Measurements from ENCODE around the gene OSTN.
A peak's percentile ranks its signal among the peaks of the same experiment; 100 is the strongest.
"Not testable (repeated sequence)": the region's sequence is repeated elsewhere in the genome, so short reads cannot be mapped to it uniquely, and the experiment has no call there.

The OSTN gene, protein sequence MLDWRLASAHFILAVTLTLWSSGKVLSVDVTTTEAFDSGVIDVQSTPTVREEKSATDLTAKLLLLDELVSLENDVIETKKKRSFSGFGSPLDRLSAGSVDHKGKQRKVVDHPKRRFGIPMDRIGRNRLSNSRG

DNA sequence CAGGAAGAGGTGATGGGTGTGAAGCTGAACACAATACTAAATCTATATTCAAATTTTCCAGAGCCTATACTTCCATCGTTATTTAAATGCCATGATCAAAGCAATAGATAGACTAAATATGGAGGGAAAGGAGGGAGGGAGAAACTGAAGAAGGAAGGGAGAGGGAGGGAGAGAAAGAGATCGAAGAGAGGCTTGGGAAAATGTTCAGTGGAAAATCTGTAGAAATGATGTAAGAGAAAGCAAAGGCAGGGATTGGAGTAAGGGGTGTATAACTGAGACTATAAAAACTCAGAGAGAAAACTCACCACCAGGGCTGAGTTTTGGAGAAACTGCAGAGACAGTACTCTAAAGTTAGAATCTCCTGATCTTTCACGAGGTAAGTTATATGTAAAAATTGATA, at the start of gene OSTN:
Gene OSTN (plus strand): TSS at position 310 of the 400 bp plus-strand sequence. CDS start 13,292 bp downstream, outside the sequence.
- no peak for DNase-seq

- no peak for DNase-seq
Observed at GRCh38 chr3:191151653-191152052, 47.4 kb upstream of the OSTN start.

- DNase-seq, result no peak
Observed at GRCh38 chr3:191154827-191155226, 44.2 kb upstream of the OSTN start.

GRCh38 chr3:191158247-191158646, 40.8 kb upstream of the OSTN start:
- DNase-seq, result no peak

DNA sequence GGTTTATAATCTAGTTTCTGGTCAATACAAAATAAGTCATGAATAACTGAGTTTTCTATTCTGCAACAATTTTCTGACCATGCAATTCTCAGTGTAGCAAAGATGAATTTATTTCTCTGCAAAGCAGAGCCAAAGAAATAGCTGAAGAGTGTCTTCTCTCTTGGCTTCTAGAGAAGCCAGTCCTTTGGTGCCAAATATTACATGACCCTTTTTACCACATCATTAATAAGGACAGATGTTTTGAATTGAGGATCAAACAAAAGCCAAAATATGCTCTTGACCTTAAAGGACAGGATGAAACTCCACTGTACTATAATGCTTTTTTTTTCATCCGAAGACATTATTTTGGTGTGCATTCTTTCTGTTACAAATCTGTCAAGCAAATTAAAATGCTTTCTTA, 40.2 kb upstream of the OSTN start:
- no peak for DNase-seq

- no peak for DNase-seq
Observed at GRCh38 chr3:191165802-191166201, 33.2 kb upstream of the OSTN start.

DNA sequence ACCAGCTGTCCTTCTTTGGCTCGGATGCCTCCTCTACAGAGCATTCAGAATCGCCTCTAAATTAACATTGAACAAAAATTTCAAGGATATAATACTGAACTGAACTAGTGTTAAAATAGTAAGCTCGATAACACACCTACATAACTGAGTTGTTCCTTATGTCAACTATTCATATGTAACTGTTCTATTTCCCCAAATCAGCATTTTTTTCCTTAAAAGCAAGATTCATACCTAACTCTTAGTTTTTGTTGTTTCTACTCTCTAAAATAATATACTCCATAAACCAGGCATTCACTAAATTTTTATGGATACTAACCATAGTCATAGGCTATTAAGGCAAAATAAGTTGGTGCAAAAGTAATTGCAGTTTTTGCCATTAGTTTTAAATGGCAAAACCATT, 32.7 kb upstream of the OSTN start:
- DNase-seq, result no peak

GRCh38 chr3:191169566-191169965, 29.5 kb upstream of the OSTN start:
- no peak for DNase-seq

- DNase-seq, result no peak
Observed at GRCh38 chr3:191170097-191170496, 28.9 kb upstream of the OSTN start.

DNA sequence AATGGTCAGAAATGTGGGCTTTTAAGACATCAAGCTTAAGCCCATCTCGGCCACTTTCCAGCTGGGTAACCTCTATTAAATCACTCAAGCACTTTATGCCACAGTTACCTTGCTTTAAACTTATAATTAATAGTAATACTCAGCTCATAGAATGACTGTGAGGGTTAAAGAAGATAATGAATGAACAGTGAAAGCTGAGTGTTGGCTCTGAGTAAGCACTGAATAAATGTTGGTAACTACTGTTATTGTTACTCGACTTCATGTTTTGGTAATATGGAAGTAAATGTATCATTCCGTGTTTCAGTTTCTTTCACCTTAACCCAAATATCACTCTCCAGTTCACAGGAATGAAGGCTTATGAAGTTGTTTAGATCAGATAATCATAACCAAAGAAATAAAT, 23.9 kb upstream of the OSTN start:
- no peak for DNase-seq

DNA sequence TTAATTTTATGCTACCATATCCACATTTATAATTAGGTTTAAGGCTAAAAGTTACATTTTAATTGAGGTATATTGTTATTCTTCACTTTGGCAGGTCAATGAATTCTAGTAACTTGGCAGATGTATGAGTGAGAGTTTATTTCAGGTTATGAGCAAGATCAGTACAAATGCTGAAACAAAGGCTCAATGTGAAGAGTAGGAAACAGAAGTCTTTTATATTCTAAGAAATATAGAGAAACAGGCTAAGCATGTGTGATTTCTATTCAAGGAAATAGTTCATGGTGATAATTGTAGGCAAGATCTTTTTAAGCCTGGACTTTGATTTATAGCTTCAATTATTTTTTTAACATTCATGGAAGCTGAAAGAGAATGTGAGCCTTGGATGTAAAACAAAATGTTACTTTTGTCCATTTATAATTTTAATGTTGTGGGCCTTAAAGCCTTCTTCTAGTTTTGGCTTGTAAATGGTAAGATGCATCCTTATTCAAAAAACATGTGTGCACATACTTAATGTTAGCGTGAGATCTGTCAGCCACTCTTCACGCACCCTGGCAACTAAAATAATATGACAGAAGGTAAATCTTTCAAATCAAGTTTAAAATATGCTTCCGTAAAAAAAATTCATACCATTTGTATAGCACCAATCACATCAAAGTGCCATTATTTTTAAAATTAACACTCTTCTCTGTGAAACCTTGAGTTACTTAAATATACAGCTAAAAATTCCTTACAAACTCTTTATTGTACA, 22.8 kb upstream of the OSTN start:
- no peak for DNase-seq

GRCh38 chr3:191185382-191185781, 13.7 kb upstream of the OSTN start:
- not testable (repeated sequence) for DNase-seq

DNA sequence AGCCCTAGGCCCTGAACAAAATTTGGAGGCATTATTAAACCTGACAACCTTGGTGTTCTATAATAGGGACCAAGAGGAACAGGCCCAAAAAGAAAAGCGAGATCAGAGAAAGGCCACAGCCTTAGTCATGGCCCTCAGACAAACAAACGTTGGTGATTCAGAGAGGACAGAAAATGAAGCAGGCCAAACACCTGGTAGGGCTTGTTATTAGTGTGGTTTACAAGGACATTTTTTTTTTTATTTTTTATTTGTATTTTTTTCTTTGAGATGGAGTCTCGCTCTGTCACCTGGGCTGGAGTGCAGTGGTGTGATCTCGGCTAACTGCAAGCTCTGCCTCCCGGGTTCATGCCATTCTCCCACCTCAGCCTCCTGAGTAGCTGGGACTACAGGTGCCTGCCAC, 10.8 kb upstream of the OSTN start:
- DNase-seq, result not testable (repeated sequence)

GRCh38 chr3:191192270-191192669, 6.8 kb upstream of the OSTN start:
- not testable (repeated sequence) for DNase-seq

DNA sequence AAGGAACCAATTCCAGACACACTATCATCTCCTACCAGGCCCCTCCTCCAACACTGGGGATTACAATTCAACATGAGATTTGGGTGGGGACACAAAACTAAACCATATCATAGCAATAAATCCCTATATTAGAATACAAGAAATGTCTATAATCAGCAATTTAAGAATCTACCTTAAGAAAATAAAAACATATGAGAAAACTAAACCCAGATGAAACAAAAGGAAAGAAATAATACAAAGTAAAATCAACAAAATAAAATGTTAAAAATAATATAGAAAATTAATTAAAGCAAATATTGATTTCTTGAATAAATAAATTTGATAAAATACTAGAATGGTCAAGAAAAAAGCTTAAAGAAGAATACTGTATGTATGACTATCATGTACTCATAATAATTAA, 6.1 kb upstream of the OSTN start:
- no peak for DNase-seq

- DNase-seq, result no peak
Observed at GRCh38 chr3:191197761-191198306, 1.2 kb upstream of the OSTN start.

DNA sequence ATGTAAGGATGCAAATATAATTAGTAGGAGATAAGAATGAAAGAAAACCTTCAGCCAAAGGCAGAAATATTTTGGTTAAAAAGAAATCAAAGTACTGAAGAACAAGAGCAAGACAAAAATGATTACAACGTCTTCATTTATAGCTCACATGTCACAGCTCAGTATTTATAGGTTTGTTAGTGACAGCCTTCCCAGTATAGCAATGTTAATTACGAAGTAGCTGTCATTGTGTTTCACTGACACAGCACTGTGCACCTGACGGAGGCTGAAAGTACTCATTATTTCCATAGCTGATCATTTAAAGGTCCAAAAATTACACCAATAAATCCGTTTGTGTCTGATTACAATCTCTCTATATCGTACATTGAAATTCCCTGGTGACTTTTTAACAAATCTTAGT, 561 bp upstream of the OSTN start:
- no peak for DNase-seq

DNA sequence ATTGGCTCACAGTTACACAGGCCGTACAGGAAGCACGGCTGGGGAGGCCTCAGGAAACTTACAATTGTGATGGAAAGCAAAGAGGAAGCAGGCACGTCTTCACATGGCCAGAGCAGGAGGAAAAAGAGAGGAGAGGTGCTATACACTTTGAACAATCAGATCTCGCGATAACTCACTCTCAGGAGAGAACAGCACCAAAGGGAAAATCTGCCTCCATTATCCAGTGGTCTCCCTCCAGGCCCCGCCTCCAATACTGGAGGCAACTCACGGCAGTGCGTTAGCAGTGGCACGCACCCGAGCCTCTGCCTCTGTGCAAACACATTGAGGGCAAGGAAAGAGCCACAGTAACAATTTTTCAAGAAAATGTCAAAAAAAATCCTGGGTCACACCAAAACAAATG, 11.0 kb downstream of the OSTN start:
- no peak for DNase-seq

DNA sequence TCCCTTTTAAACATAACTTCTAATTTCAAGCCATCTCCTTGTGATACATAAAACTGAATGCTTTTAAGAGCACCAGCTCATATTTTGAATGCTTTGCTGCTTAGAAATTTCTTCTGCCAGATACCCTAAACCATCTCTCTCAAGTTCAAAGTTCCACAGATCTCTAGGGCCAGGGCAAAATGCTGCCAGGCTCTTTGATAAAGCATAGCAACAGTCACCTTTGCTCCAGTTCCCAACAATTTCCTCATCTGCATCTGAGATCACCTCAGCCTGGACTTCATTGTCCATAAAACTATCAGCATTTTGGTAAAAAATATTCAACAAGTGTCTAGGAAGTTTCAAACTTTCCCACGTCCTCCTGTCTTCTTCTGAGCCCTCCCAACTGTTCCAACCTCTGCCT, 17.5 kb downstream of the OSTN start:
- no peak for DNase-seq

GRCh38 chr3:191217301-191217700, 18.3 kb downstream of the OSTN start:
- peak; percentile 81 for DNase-seq

DNA sequence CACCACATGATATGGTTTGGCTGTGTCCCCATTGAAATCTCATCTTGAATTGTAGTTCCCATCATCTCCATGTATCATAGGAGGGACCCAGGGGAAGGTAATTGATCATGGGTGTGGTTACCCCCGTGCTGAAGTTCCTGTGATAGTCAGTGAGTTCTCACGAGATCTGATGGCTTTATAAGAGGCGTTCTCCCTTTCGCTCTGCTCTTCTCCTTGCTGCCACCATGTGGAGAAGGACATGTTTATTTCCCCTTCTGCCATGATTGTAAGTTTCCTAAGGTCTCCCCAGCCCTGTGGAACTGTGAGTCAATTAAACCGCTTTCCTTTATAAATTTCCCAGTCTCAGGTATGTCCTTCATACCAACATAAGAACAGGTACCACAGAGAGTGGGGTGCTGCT, 21.9 kb downstream of the OSTN start:
- DNase-seq, result no peak

GRCh38 chr3:191221638-191222037, 22.6 kb downstream of the OSTN start:
- DNase-seq, result no peak

- no peak for DNase-seq
Observed at GRCh38 chr3:191227541-191227940, 28.5 kb downstream of the OSTN start.

DNA sequence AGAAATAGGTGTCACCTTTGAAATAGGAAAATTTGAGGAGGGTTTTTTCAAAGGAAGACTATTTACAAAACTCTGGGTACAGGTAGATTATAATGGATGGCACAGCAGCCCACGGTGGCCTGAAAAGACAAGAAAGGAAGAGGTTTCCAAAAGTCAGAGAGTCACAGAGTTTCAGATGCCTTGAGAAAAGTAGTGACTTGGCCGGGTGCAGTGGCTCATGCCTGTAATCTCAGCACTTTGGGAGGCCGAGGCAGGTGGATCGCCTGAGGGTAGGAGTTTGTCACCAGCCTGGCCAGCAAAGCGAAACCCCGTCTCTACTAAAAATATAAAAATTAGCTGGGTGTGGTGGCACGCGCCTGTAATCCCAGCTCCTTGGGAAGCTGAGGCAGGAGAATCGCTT, 35.2 kb downstream of the OSTN start:
- no peak for DNase-seq

Data from fibroblast of upper back skin (primary cell).